Measurements from ENCODE around the gene FOXE1. TPM values are rescaled to one million over a fixed set of nuclear protein-coding genes. Genes with fewer than 3 reads are reported as not detected.

FOXE1 gene
- polyA plus RNA-seq (ENCODE audit: insufficient read length in 4 of 4) = under 1 TPM in 2 of 4 donors, not detected in 2; 0.05 to 0.07 TPM

DNA sequence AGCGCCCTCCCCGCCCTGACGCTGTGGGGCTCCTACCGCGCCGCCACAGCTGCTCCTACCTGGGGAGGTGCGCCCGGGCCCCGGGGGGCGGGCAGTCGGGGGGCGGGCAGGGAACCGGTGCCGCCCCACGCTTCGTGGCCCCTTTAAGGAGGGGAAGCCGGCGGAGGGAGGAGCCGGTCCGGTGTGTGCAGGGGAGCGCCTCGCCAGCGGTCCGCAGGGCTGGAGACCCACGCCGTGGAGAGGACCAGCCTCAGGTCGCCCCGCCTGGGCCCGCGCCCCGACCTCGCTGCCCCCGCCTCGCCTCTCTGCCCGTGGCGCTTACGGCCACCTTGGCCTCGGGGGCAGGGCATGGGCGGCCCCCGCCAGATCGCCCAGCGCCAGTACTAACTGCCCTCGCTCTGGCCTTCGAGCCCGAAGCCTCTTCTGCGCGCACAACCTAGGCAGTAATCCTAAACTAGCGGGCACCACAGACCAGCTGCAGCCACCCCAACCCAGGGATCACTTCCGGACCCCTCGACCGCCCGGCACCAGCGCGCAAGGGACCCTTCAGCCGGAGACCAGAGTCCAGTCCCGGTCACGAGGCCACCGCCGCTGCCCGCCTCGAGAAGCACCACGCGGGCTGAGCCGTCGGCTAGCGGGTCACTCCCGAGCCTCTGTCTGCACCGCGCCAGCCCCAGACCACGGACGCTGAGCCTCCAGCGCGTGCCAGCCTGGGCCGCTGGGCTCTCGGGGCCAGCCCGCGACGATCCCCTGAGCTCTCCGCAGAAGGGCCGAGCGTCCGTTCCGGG is at the start of gene FOXE1:
Gene FOXE1, plus strand, starts transcription at position 171 of the 788 bp plus-strand sequence. CDS start 689 bp downstream, outside the sequence.
- no peak for DNase-seq (ENCODE audit: low read depth in 4 of 4, low spot score in 2 of 4)

DNA sequence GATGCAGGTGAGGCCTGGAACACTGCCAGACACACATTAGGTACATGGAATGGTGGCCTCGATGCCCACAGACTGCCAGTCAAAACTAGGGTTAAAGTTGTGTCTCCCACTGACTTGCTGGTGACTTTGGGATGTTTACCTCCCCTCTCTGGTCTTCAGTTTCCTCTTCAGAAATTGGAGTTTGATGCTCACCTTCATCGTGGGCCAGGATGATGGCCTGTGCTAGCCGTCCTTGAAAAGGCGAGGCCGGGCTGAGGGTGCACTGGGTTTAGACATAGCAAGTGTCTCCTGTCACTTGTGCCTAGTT is 49.0 kb upstream of the FOXE1 start:
- no peak for DNase-seq (ENCODE audit: low read depth in 4 of 4, low spot score in 2 of 4)

DNA sequence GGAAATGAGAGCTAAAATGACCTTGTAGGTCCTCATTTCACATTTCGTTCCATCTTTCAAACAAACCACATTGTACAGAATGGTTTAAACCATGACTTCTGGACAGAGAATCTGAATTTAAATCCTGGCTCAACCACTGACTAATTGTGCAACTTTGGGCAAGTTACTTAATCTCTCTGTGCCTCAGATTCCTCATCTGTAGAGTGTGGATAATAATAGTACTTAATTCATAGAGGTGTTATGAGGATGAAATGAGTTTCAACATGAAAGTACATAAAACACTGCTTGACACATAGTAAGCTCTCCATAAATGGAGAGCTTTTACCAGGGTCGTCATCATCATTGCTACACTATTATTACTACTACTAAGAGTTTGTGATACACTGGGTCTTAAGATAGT is 46.3 kb upstream of the FOXE1 start:
- DNase-seq (ENCODE audit: low read depth in 4 of 4, low spot score in 2 of 4) = no peak

DNA sequence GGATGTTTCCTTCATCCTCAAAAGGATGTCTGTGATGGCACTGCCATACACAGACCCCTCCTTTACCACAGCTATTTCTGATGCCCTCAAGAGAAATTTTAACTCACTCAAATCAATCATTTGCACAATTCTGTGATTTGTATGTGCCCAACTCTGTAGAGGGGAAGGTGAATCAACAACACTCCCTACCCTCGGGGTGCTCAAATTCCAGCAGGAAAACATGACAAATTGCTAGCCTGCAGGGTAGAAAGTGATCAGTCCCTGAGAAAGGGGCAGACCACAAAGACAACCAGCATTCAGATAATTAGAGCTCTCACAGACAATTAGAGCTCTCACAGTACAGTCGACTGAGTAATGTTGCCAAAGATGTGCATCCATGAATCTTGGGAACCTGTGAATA is 45.3 kb upstream of the FOXE1 start:
- no peak for DNase-seq (ENCODE audit: low read depth in 4 of 4, low spot score in 2 of 4)

DNA sequence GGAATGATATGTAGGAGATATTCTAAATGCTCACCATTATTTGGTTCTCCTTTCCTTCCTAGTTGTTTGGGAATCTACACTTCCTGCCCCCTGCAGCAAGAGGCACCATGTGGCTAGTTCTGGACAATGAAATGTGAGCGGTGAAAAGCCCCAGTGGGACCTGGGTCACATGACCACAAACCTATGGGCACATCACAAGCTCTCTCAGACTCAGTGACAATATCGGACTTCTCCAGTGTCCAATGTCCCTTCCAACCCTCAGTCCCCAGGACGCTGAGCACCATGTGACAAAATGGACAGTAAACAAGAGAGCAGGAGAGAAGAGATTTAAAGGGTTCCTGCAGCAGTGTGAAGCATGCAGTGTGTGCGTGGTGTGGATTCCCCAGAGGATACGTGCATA is 44.6 kb upstream of the FOXE1 start:
- DNase-seq (ENCODE audit: low read depth in 4 of 4, low spot score in 2 of 4) = no peak

DNA sequence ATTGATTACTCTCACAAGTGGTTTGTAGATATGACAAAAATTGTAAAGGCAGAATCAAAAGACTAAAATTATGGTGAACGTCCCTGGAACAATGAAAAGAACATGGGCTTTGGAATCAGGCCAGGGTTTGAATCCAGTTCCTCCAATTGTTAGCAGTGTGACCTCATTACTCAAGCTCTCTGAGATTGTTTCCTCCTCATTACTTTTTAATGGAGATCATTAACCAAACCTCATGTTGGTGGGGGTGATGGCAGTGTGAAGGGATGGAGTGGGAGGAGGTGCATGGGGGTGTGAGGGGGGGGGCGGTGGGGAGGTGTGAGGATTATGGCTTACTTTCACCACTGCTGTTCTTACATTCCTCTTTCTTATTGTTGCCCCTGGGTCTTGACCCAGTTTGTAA is 44.1 kb upstream of the FOXE1 start:
- peak in 1 of 4 donors; percentile 24 for DNase-seq (ENCODE audit: low read depth in 4 of 4, low spot score in 2 of 4)

DNA sequence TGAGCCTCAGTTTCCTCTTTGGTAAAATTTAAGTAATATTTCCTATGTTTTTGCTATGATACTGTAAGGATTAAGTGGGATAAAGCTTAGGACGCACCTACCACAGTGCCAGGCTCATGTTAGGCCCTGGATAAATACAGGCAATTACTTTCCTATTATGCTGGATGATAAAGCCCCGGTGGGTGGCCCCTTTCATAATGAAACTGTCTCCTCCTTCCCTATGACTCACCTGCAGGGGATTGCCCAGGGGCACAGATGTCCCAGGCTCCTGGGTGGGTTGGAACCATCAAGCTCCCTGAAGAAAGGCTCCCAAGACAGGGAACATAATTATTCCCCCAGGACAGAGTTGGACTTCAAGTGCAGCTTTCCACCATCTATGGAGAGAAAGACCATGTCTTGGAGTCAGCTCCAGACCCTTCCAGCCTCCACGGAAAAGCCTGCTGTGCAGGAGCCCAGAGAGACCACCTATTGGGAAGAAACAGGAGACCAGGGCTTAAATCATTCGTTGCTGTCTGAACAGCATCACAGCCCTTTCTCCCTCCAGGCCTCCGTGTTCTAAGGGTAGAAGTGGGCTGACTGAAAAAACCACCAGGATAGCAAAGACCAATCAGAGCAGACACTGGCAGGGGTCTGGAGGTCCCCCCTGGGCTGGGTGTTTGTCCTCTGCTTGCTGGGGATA is 43.2 kb upstream of the FOXE1 start:
- DNase-seq (ENCODE audit: low read depth in 4 of 4, low spot score in 2 of 4) = no peak

DNA sequence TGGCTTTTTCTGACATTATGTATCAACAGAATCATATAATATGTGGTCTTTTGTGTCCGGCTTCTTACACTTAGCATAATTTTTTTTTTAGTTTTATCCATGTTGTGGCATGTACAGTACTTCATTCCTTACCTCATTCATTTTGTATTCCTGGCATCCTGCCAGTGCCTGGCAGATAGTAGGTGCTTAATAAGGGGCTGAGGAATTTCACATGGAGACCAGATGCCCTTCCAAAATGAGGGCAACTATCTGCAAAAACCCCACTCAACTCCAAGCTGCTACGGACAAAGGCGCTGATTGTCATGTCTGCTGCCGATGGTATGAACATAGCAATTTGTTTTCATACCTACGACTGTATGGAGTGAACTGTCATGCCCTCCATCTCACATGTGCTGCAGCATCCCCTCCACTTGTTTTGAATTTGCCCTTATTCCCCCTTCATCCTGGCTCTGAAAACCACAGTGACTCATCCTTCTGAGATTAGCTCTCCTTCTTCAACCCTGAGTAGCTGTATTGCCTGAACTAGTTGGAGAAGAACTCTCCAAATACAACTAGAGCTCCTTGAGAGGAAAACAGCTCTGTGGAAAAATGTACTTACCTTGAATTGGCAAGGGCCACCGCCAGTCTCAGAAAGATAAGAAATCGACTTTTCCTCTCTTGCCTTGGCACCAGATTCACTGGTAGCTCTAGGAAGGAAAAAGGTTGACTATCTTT is 41.3 kb upstream of the FOXE1 start:
- DNase-seq (ENCODE audit: low read depth in 4 of 4, low spot score in 2 of 4) = no peak

DNA sequence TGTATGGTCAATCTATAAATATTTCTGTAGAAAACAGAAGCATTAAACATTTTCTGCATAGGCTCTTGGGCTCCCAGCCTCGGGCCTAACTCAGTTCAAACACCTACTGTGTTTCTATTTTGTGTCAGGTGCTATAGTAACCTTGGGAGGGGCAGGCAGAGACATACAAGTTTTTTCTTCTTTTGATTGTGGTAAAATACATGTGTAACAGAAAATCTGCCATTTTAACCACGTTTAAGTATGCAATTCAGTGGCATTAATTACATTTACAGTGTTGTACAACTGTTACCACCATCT is 40.8 kb upstream of the FOXE1 start:
- no peak for DNase-seq (ENCODE audit: low read depth in 4 of 4, low spot score in 2 of 4)

DNA sequence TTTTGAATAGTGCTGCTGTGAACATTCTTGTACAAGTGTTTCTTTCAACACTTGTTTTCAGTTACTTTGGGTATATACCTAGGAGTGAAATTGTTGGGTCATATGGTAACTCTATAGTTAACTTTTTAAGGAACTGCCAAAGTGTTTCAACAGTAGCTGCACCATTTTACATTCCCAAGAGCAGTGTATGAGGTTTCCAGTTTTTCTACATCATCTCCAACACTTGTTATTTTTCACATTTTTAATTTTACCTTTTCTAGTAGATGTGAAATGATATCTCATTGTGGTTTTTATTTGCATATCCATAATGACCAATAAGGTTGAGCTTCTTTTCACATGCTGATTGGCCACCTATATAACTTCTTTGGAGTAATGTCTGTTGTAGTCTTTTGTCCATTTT is 40.0 kb upstream of the FOXE1 start:
- DNase-seq (ENCODE audit: low read depth in 4 of 4, low spot score in 2 of 4) = no peak

DNA sequence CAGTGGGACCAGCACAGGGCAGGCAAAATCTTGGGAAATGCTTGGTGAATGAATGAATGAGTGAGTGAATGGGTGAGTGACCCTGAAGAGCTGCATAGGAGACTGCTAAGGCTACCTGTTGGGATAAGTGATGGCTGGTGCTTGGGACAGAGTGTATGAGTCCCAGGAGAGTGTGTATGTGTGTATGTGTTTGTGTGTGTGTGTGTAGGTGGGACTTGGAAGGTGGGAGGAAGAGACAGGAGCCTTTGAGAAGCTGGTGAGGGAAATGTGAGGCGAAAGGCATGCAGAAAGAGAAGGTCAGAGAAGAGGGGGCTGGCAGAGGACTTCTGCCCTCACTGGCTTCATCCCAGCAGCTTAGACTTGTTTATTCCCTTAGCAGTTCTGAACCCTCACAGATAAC is 33.3 kb upstream of the FOXE1 start:
- no peak for DNase-seq (ENCODE audit: low read depth in 4 of 4, low spot score in 2 of 4)

DNA sequence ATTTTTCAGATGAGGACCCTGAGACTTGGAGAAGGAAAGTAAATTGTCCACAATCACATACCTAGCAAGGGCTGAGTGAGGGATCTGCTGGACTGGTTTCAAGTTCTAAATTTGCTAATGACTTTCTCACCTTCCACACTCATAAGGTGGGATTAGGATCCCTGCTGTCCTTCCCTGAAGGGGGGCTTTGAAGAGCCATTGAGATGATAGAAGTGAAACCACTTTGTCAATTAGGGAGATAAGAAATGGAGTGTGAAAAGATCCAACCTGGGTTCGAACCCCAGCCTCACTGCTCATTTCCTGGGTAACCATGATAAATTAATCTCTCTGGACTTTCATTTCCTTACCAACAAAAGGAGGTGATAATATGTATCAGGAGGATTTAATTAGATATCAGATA is 32.7 kb upstream of the FOXE1 start:
- DNase-seq (ENCODE audit: low read depth in 4 of 4, low spot score in 2 of 4) = no peak

DNA sequence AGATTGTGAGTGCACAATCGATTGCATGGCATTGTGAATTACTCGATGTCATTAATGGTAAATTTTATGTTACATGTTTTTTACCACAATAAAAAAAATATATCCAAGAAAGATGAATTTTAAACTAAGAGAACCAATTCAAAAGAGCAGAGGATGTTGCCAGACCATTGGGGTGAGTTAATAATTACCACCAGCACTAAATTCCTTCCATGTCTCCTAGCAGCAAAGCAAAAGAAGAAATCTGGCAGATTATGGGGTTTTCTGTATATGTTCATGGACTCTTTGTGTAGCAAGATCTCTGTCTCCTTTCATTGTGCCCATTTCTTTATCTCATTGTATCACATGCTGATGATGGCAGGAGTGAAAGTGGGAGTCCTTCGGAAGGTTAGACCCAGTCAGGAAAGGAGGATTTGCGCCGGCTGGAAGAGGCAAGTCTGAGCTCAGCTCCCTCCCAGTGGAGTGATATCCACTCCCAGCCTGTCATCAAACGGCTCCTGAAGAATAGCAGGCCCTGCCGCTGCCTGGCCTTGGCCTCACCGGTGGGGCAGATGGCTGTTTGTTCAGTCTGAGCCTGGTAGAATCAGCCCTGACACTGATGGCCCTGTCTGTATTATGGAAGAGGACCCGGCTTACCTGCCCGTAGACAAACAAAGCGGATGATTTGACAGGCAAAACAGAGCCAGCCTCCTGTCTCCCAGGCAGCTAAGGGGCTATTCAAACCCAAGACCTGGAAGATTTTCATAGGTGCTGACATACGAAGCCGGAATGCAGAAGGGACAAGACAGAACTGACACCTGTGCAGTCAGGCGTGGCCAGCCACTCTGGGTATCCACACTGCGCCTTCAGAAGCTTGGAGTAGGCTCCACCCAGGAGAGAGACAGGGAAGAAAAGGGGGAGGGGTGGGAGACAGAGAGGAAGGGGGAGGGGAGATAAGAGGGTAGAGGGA is 21.9 kb upstream of the FOXE1 start:
- DNase-seq (ENCODE audit: low read depth in 4 of 4, low spot score in 2 of 4) = no peak

DNA sequence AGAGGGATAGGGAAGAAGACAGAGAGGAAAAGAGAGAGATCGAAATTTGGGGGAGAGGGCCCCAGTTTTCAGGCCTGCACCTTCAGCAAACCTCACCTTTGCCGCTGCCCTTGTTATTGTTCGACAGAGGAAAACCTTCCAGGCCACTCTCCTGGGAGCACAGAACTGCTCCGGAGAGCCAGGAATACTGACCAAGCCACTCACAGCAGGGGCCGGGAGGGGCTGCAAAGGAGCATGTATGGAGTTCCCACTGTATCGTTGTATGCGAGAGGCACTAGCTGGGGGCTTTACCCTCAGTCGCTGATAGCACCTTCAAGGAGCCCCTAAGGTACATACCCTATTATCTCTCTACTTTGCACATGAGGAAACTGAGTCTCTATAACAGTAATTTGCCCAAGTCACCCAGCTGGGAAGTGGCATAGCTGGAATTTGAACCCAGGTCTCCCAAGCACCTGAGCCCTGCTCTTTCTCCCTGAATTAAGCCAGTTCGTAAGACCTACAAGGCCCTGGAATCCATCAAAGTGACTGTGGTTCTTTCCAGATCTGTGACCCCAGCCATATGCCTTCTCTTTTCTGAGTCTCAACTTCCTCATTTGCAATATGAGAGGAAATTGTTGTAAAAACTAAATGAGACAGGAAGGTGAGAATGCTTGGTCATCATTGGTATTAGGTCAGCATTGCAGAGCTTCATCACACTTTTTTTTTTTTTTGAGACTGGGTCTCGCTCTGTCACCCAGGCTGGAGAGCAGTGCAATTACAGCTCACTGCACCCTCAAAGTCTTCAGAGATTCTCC is 21.0 kb upstream of the FOXE1 start:
- DNase-seq (ENCODE audit: low read depth in 4 of 4, low spot score in 2 of 4) = no peak

DNA sequence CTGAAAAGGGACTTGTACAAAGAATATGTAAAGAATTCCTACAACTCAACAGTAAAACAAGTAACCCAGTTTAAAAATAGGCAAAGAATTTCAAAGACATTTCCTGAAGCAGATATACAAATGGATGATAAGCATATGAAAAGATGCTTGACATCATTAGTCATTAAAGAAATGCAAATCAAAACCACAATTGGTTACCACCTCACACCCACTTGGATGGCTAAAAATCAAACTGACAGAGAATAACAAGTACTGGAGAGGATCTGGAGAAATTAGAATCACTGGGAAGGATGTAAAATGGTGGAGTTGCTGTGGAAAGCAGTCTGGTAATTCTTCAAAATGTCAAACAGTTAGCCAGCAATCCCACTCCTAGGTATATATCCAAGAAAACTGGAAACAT is 12.5 kb upstream of the FOXE1 start:
- DNase-seq (ENCODE audit: low read depth in 4 of 4, low spot score in 2 of 4) = no peak

DNA sequence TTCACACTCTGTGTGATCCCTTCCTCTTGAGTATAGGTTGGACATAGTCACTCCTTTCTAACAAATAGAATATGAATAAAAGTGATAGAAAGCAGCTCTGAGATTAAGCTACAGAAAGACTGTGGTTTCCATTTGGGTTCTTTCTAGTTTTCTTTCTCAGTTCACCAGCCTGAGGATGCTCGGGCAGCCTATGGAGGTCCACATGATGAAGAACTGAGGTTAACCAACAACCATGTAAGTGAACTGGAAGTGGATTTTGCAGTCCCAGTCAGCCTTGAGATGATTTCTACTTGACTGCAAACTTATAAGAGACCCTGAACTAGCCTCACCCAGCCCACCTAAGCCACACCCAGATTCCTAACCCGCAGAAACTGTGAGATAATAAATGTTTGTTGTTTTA is 10.1 kb upstream of the FOXE1 start:
- DNase-seq (ENCODE audit: low read depth in 4 of 4, low spot score in 2 of 4) = no peak

DNA sequence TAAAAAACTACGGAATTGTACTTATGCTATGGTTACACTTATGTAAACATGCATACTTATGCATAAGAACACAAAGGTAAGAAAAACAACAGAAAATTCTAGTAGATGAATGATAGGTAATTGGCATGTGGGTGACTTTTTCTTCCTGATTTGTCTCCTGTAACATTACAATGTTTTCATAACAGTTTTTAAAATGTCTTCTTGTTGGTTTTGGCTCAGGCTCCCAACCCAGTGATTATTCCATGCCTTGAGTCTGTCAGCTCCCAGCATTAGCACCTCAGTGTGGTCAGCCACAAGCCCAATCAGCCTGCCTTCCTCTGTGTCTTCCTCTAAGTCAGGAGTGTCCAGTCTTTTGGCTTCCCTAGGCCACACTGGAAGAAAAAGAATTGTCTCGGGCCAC is 7.9 kb upstream of the FOXE1 start:
- no peak for DNase-seq (ENCODE audit: low read depth in 4 of 4, low spot score in 2 of 4)

DNA sequence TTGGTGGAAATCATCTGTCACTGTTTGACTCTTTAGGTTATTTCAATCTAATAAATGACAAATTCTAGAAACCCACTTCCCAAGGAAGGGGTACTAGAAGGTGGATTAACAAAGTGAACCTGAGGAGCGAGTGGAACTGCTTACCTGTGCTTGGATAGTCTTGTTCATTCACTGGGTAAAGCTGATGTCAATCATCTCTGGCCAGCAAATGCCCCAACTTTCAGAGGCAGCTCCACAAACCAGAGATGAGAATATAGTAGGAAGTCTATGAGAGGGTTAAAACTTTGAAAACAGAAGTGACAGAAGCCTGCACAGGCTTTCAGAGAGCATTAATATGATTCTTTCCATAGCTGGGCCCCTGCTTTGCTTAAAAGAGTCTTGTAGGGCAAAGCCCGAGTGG is 7.3 kb upstream of the FOXE1 start:
- no peak for DNase-seq (ENCODE audit: low read depth in 4 of 4, low spot score in 2 of 4)

DNA sequence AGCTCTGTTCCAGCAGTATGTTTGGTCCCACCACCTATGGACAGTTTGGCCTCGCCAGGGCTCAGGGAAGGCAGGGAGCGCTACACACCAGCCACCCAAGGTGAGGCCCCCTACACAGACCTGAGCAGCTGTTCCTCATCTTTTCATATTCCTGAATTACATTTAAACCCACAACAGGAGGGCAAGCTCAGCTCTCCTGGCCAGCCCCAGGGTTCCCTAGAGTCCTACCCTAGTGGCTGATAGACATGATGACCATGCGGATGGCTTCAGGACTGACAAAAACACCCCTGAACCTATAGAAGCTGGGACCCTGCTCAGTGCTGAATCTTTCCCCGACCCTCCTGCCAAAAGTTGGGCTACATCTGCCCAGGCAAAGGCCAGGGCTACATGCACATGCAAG is 6.7 kb upstream of the FOXE1 start:
- DNase-seq (ENCODE audit: low read depth in 4 of 4, low spot score in 2 of 4) = no peak

Measured in left renal cortex interstitium (tissue), 4 donors.